AG10803 (cell line): ENCODE measurements around the gene SORBS1.

Source experiments
- DNase-seq: peaks from one replicate; pipeline ENCODE4 v3.0.0; 2010; ENCODE audit warnings: low read depth
- H3K4me3 ChIP-seq: 2 replicates; pipeline ENCODE4 v1.5.1; 2011; ENCODE audit warnings: mild to moderate bottlenecking, low read length, control low read depth
- TF ChIP-seq, protein P1 (sequence below): conservative IDR thresholded peaks from 2 replicates; pipeline ENCODE4 v1.5.1; 2011; ENCODE audit warnings: mild to moderate bottlenecking, low read length, control low read depth, inconsistent platforms

The SORBS1 gene

DNA sequence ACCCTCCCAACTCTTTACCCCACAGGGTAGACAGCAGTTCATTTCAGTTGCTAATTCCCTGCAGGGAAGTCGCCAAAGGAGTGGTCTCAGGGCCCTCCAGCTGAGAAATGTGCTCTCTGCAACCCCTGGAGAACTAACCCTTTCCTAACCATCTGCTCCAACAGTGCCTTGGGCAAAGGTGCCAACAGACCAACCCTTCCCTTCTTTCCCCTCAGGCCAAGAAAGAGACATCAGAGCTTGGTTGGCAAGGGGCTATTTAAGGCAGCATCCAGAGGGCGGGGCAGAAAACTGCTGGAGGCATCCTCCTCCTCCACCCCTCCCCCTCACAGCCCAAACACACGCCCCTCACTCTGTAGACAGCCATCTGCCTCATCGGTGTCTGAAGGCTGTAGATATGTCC is 1.7 kb downstream of the SORBS1 start:
- TF ChIP-seq, protein P1, sequence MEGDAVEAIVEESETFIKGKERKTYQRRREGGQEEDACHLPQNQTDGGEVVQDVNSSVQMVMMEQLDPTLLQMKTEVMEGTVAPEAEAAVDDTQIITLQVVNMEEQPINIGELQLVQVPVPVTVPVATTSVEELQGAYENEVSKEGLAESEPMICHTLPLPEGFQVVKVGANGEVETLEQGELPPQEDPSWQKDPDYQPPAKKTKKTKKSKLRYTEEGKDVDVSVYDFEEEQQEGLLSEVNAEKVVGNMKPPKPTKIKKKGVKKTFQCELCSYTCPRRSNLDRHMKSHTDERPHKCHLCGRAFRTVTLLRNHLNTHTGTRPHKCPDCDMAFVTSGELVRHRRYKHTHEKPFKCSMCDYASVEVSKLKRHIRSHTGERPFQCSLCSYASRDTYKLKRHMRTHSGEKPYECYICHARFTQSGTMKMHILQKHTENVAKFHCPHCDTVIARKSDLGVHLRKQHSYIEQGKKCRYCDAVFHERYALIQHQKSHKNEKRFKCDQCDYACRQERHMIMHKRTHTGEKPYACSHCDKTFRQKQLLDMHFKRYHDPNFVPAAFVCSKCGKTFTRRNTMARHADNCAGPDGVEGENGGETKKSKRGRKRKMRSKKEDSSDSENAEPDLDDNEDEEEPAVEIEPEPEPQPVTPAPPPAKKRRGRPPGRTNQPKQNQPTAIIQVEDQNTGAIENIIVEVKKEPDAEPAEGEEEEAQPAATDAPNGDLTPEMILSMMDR, result no peak
- DNase-seq, result no peak
- H3K4me3 ChIP-seq, result no peak overlapping the region

DNA sequence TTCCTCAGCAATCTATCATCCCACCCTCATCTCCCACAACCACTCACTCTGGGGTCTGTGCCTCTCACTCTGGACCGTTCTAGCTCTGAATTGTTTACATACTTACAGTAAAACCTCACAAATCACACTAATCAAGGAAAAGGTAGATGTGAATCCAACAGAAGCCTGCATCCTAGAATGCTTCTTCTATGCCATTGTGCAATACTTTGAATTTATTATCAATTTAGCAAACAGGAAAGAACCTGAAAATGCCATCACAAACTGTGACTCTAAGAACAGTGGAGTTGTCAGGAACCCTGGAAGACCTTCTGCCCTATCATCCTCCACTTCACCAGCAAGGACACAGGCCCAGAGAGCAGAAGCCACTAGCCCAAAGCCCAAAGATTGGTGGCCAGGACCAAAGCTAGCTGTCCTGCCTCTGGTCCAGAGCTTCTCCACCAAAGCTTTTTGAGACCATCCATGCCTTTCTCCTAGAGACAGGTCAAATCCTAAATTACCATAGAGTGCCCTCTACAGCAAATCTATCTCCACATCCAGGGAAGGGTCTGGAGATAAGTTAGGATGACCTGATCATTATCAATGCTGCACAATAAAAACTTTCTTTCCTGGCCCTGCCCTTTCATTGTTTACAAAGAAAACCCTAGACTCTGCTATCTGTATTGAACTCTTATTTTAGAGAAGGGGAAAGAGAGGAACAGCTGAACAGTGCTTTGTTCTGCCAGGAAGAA is 2.4 kb downstream of the SORBS1 start:
- H3K4me3 ChIP-seq, result no peak overlapping the region
- TF ChIP-seq, protein P1, result no peak
- no peak for DNase-seq

DNA sequence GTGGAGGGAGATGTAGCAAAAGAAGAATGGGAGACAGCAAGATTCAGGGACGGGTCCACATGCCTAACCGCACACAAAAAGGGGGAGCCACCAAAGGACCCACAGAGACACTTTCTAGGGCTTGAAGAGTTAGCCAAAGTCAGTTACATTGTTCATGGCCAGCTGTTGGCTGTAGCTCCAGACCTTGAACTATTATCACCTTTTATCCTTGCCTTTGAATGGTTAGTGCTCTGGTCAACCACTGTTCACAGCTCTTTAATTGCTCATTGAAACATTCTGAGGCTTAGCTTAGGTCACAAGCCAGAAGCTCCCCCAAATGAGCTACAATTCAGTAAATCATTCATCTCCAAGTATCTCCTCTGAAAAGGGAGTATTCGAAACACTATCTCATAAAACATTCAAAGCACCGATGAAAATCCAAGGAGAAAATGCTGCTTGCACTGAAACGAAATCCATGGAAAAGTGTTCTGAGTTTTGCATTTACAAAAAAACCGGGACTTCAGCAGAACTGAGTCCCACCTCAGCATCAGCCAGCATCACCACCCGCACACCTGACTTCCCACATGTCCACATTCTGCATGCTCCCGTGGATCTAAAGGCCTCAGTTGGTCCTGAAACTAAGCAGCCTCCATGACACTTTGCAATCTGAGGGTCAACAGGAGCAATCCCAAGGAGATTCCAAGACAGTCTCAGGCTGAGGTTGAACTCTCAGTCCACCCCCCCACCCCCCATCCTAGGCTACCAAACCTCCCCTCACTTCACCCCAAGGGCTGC is 4.0 kb downstream of the SORBS1 start:
- TF ChIP-seq, protein P1, result no peak
- H3K4me3 ChIP-seq, result no peak overlapping the region
- DNase-seq, result no peak

DNA sequence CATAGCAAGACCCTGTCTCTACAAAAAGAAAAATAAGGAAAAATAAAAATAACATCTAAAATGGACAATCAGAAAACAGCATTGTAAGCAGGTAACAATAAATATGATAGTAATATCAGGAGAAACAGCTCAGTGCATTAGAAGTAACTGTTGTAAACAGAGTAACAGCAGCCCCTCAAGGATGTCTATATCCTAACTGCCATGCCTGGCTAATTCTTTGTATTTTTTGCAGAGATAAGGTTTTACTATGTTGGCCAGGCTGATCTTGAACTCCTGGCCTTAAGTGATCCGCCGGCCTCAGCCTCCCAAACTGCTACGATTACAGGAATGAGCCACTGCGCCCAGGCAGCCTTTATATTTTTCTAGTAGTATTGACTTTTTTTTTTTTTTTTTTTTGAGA is 7.5 kb downstream of the SORBS1 start:
- H3K4me3 ChIP-seq, result no peak overlapping the region
- DNase-seq, result no peak
- TF ChIP-seq, protein P1, result no peak

DNA sequence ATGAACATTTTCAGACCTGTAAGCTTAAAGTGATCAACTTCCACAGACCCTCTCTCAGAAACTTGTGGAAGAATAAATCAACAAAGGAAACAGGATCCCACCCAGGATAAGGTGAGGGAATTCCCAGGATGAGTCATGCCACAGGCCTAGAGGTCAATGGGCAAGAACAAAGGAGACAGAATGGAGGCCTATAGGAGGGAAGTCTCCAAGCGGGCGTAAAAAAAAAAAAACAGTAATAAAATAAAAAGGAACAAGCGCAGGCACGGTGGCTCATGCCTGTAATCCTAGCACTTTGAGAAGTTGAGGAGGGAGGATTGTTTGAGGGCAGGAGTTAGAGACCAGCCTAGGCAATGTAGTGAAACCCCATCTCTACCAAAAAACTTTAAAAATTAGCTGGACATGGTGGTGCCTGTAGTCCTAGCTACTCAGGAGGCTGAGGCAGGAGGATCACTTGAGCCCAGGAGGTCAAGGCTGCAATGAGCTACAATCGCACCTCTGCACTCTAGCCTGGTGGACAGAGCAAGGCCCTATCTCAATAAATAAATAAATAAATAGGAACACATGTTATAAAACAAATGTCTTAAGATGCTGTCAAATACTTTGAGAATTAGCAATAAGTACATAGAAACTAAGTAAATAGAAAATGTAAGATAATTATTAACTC is 8.4 kb downstream of the SORBS1 start:
- no peak overlapping the region for H3K4me3 ChIP-seq
- TF ChIP-seq, protein P1, result no peak
- no peak for DNase-seq

DNA sequence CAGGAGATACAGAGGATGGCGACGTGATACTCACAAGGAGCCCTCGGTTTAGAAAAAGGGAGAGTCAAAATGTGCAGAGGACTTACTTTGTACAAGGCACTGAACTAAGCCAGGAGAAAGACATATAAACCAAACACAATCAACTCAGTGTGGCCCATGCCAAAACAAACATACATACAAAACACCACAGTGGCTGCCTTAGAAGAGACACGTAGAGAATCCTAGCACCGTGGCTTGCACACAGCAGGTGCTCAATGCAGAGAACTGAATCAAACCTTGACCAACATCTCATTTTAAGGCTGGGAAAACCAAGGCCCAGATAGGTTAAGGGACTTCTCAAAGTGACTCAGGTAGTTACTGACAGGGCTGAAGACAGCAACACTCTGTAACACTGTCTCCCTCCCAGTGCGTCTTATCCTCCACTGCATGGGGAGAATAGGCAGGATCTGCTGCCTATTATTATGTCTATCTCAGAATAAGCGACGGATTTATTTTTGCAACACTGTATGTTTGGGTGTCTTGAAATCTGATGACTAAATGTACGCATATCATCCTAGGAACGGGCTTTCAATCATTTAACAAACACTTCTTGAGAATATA is 11.0 kb downstream of the SORBS1 start:
- no peak overlapping the region for H3K4me3 ChIP-seq
- no peak for DNase-seq
- TF ChIP-seq, protein P1, result no peak
